BE2C (cell line): Measurements from ENCODE around the gene EZH1.
"Not testable (repeated sequence)": the region's sequence is repeated elsewhere in the genome, so short reads cannot be mapped to it uniquely, and the experiment has no call there.

ENCODE experiments used
- DNase-seq: peaks from one replicate; pipeline ENCODE4 v3.0.0-alpha.2; 2020
- H3K27me3 ChIP-seq: fragments of 250-450 bp; sonication (Bioruptor Pico); 2 replicates; pipeline ENCODE4 v1.5.1; 2020; ENCODE audit warnings: mild to moderate bottlenecking
- H3K36me3 ChIP-seq: fragments of 250-450 bp; sonication (Bioruptor Pico); 2 replicates; pipeline ENCODE4 v1.5.1; 2020; ENCODE audit warnings: mild to moderate bottlenecking
- H3K4me1 ChIP-seq: fragments of 250-450 bp; sonication (Bioruptor Pico); 2 replicates; pipeline ENCODE4 v1.5.1; 2020
- H3K4me3 ChIP-seq: 2 replicates; pipeline ENCODE4 v1.5.1; 2011; ENCODE audit warnings: low read depth, low read length
- H3K9me3 ChIP-seq: fragments of 250-450 bp; sonication (Bioruptor Pico); 2 replicates; pipeline ENCODE4 v1.5.1; 2020
- CTCF ChIP-seq: IDR thresholded peaks from 2 replicates; pipeline ENCODE4 v1.5.1; 2012; ENCODE audit warnings: mild to moderate bottlenecking, low read depth, low read length

The EZH1 gene

GRCh38 chr17:42669977-42670788 is 74.7 kb downstream of the EZH1 start:
- no peaks in the 10 kb centered on the region for H3K27me3 ChIP-seq
- no peaks in the 10 kb centered on the region for H3K9me3 ChIP-seq
- TF ChIP-seq CTCF, result no peak

GRCh38 chr17:42669705-42669976 is 75.2 kb downstream of the EZH1 start:
- Histone ChIP-seq H3K36me3 (peaks cover 73% of the 10 kb centered on the region), H3K4me3 (no peak overlapping the region), H3K9me3 (no peaks in the 10 kb centered on the region), H3K4me1 (peaks cover 22% of the 10 kb centered on the region), H3K27me3 (no peaks in the 10 kb centered on the region)
- no peak for TF ChIP-seq CTCF
- no peak for DNase-seq

More at GRCh38 chr17:42669977-42670788, 74.7 kb downstream of the EZH1 start:
- Histone ChIP-seq H3K4me1 (peaks cover 23% of the 10 kb centered on the region), H3K4me3 (no peak overlapping the region), H3K36me3 (peaks cover 72% of the 10 kb centered on the region)
- no peak for DNase-seq

- H3K9me3 ChIP-seq, result no peaks in the 10 kb centered on the region
- TF ChIP-seq CTCF, result no peak
- peaks cover 55% of the 10 kb centered on the region for H3K36me3 ChIP-seq
- DNase-seq, result peak; percentile 70
- no peaks in the 10 kb centered on the region for H3K27me3 ChIP-seq
- H3K4me3 ChIP-seq, result no peak overlapping the region
- H3K4me1 ChIP-seq, result peaks cover 20% of the 10 kb centered on the region
Observed at GRCh38 chr17:42667088-42667951, 77.5 kb downstream of the EZH1 start.

GRCh38 chr17:42666126-42666525 is 78.7 kb downstream of the EZH1 start:
- DNase-seq, H3K9me3 ChIP-seq, H3K27me3 ChIP-seq, H3K4me3 ChIP-seq: not testable (repeated sequence)
- Histone ChIP-seq H3K36me3 (peaks cover 55% of the 10 kb centered on the region), H3K4me1 (peaks cover 20% of the 10 kb centered on the region)

- TF ChIP-seq CTCF, result no peak
- DNase-seq, result no peak
- Histone ChIP-seq H3K36me3 (peaks cover 53% of the 10 kb centered on the region), H3K4me1 (peaks cover 20% of the 10 kb centered on the region), H3K9me3 (no peaks in the 10 kb centered on the region), H3K27me3 (no peaks in the 10 kb centered on the region), H3K4me3 (no peak overlapping the region)
Observed at GRCh38 chr17:42665581-42666001, 79.2 kb downstream of the EZH1 start.

- no peak overlapping the region for H3K4me3 ChIP-seq
- H3K9me3 ChIP-seq, result no peaks in the 10 kb centered on the region
- H3K4me1 ChIP-seq, result peaks cover 8% of the 10 kb centered on the region
- no peak for DNase-seq
- TF ChIP-seq CTCF, result no peak
- peaks cover 19% of the 10 kb centered on the region for H3K36me3 ChIP-seq
- H3K27me3 ChIP-seq, result no peaks in the 10 kb centered on the region
Observed at GRCh38 chr17:42660692-42661345, 84.0 kb downstream of the EZH1 start.

GRCh38 chr17:42659932-42660274 is 84.9 kb downstream of the EZH1 start:
- H3K4me3 ChIP-seq, result peak overlapping the region; percentile 76
- DNase-seq, H3K4me1 ChIP-seq, H3K9me3 ChIP-seq, H3K27me3 ChIP-seq: not testable (repeated sequence)
- H3K36me3 ChIP-seq, result peaks cover 17% of the 10 kb centered on the region
